Activated CD8-positive, alpha-beta memory T cell treated with anti-CD3 and anti-CD28 coated beads for 36 hours (primary cell): ENCODE data around the gene ACER3. TPM values are rescaled to one million over a fixed set of nuclear protein-coding genes. Genes with fewer than 3 reads are reported as not detected.
"Not testable (repeated sequence)": the region's sequence is repeated elsewhere in the genome, so short reads cannot be mapped to it uniquely, and the experiment has no call there.

ENCODE experiments used
- CTCF ChIA-PET: fragments of 350-600 bp; sonication (Branson Sonifier 250); formaldehyde crosslinking; loops from one replicate; lab custom pipeline; 2021; ENCODE audit warnings: antibody characterized with exemption; lab: Charles Lee
- POLR2A ChIA-PET: fragments of 350-600 bp; sonication (Branson Sonifier 250); formaldehyde crosslinking; loops from one replicate; lab custom pipeline; 2021; ENCODE audit warnings: antibody characterized with exemption; lab: Charles Lee
- total RNA-seq, 2 experiments: library from RNA; stranded (reverse); gene quantifications; one replicate each; pipeline ENCODE4 v1.2.3, GENCODE V29; 2021

Gene ACER3
- total RNA-seq, 2 experiments from 2014 or later = 15.3 to 15.5 TPM

GRCh38 chr11:76859708-76860227 is 950 bp upstream of the ACER3 start:
- ChIA-PET POLR2A (no interaction called here), CTCF (interaction anchor here (0.5 kb wide), 1 partner anchor 1044 kb away, joined by 3 read pairs; no protein-coding TSS in a partner anchor)

- CTCF ChIA-PET = interaction anchor here (0.6 to 1.5 kb wide), 3 partner anchors 11 to 205 kb away, joined by 3 to 5 read pairs (median 3); no protein-coding TSS in a partner anchor
- POLR2A ChIA-PET = no interaction called here
Measured at GRCh38 chr11:76861490-76861953, 804 bp downstream of the ACER3 start.

GRCh38 chr11:76862794-76863193 is 2.1 kb downstream of the ACER3 start:
- POLR2A ChIA-PET, CTCF ChIA-PET: not testable (repeated sequence)

GRCh38 chr11:76863196-76863777 is 2.6 kb downstream of the ACER3 start:
- CTCF ChIA-PET = no interaction called here
- POLR2A ChIA-PET = no interaction called here

GRCh38 chr11:76872959-76873827 is 12.5 kb downstream of the ACER3 start:
- POLR2A ChIA-PET = no interaction called here
- CTCF ChIA-PET = interaction anchor here (0.6 kb wide), 1 partner anchor 12 kb away, joined by 3 read pairs; no protein-coding TSS in a partner anchor

GRCh38 chr11:76878014-76878413 is 17.3 kb downstream of the ACER3 start:
- ChIA-PET POLR2A (no interaction called here), CTCF (no interaction called here)

GRCh38 chr11:76880314-76880713 is 19.6 kb downstream of the ACER3 start:
- ChIA-PET CTCF (interaction anchor here (1.4 kb wide), 1 partner anchor 38 kb away, joined by 3 read pairs; no protein-coding TSS in a partner anchor), POLR2A (no interaction called here)

GRCh38 chr11:76880956-76881355 is 20.2 kb downstream of the ACER3 start:
- POLR2A ChIA-PET = no interaction called here
- CTCF ChIA-PET = interaction anchor here (1.4 kb wide), 1 partner anchor 38 kb away, joined by 3 read pairs; no protein-coding TSS in a partner anchor

GRCh38 chr11:76885390-76886097 is 24.8 kb downstream of the ACER3 start:
- POLR2A ChIA-PET = no interaction called here

GRCh38 chr11:76888989-76889388 is 28.3 kb downstream of the ACER3 start:
- ChIA-PET CTCF (interaction anchor here (0.6 kb wide), 1 partner anchor 353 kb away, joined by 3 read pairs; no protein-coding TSS in a partner anchor), POLR2A (no interaction called here)

More at GRCh38 chr11:76885390-76886097, 24.8 kb downstream of the ACER3 start:
- CTCF ChIA-PET = no interaction called here

- POLR2A ChIA-PET = no interaction called here
- CTCF ChIA-PET = no interaction called here
Measured at GRCh38 chr11:76889411-76889975, 28.8 kb downstream of the ACER3 start.

- ChIA-PET POLR2A (no interaction called here), CTCF (no interaction called here)
Measured at GRCh38 chr11:76890329-76890728, 29.6 kb downstream of the ACER3 start.

- ChIA-PET CTCF (no interaction called here), POLR2A (no interaction called here)
Measured at GRCh38 chr11:76891285-76891684, 30.6 kb downstream of the ACER3 start.

- CTCF ChIA-PET = no interaction called here
Measured at GRCh38 chr11:76891793-76892192, 31.1 kb downstream of the ACER3 start.

GRCh38 chr11:76892306-76892705 is 31.6 kb downstream of the ACER3 start:
- ChIA-PET CTCF (no interaction called here), POLR2A (no interaction called here)

More at GRCh38 chr11:76891793-76892192, 31.1 kb downstream of the ACER3 start:
- POLR2A ChIA-PET = no interaction called here

GRCh38 chr11:76897233-76897632 is 36.5 kb downstream of the ACER3 start:
- ChIA-PET CTCF (no interaction called here), POLR2A (no interaction called here)

GRCh38 chr11:76901144-76901543 is 40.4 kb downstream of the ACER3 start:
- CTCF ChIA-PET = no interaction called here
- POLR2A ChIA-PET = no interaction called here

GRCh38 chr11:76901622-76902021 is 40.9 kb downstream of the ACER3 start:
- CTCF ChIA-PET, POLR2A ChIA-PET: not testable (repeated sequence)
